Adrenal gland (tissue), 12 donors: ENCODE data around the gene TEX11. TPM values are rescaled to one million over a fixed set of nuclear protein-coding genes. Genes with fewer than 3 reads are reported as not detected.
A peak's percentile ranks its signal among the peaks of the same experiment; 100 is the strongest.
"Not testable (repeated sequence)": the region's sequence is repeated elsewhere in the genome, so short reads cannot be mapped to it uniquely, and the experiment has no call there.

Experiments used
- DNase-seq, 7 donors: peaks; one replicate each; pipeline ENCODE4 v3.0.0-alpha.2; 2019 to 2020
- H3K27ac ChIP-seq, 5 donors: fragments of 200-600 bp; sonication (generic) in 4 of 5; 1 replicate in 3 of 5; 2 replicates in 2 of 5; pipeline versions ENCODE4 v1.5.1 to v1.8.0; 2016 to 2020; ENCODE audit warnings: mild to moderate bottlenecking in 1 of 5
- H3K27me3 ChIP-seq: fragments of 200-600 bp; 2 replicates; pipeline ENCODE4 v1.8.0; 2021
- H3K36me3 ChIP-seq, 2 donors: fragments of 200-600 bp; replicated peaks in 1 of 2; 1 replicate in 1 of 2; 2 replicates in 1 of 2; pipeline versions ENCODE4 v1.5.1 to v1.8.0; 2018 to 2022
- H3K4me1 ChIP-seq, 2 donors: fragments of 200-600 bp; replicated peaks in 1 of 2; 1 replicate in 1 of 2; 2 replicates in 1 of 2; pipeline versions ENCODE4 v1.5.1 to v1.8.0; 2018 to 2021
- H3K4me3 ChIP-seq, 4 donors: fragments of 200-600 bp; sonication (generic) in 3 of 4; one replicate each; pipeline ENCODE4 v1.5.1; 2016 to 2018
- H3K9me3 ChIP-seq, 3 donors: fragments of 200-600 bp; sonication (generic) in 1 of 3; replicated peaks in 1 of 3; 1 replicate in 2 of 3; 2 replicates in 1 of 3; pipeline versions ENCODE4 v1.5.1 to v1.8.0; 2016 to 2021
- CTCF ChIP-seq, 6 experiments: fragments of 450-650 bp in 4 of 6; fragments of 200-600 bp in 2 of 6; sonication (generic) in 1 of 6; IDR thresholded peaks; 1 replicate in 5 of 6; 2 replicates in 1 of 6; pipeline versions ENCODE4 v1.5.1 to v1.8.0; 2016 to 2021; ENCODE audit warnings: antibody characterized with exemption in 6 of 6, mild to moderate bottlenecking in 2 of 6, moderate library complexity in 1 of 6
- POLR2A ChIP-seq, 2 donors: fragments of 450-650 bp; IDR thresholded peaks; one replicate each; pipeline ENCODE4 v1.6.1; 2017; ENCODE audit warnings: antibody characterized with exemption in 2 of 2, mild to moderate bottlenecking in 2 of 2, moderate library complexity in 1 of 2
- WGBS, 4 donors: extraction: QIAGEN DNeasy Blood & Tissue Kit in 2 of 4; methylation state at CpG; one replicate each; pipeline versions ENCODE4 v1.1.5 to v1.1.7; 2013 to 2017; 5-methylcytosine and 5-hydroxymethylcytosine counted together
- intact Hi-C, 2 donors: fragments of 100-400 bp; cut with DNase I; formaldehyde crosslinking; loops; one replicate each; pipeline versions ENCODE4 v1.14.1 to v1.15.0; 2022 to 2023
- polyA plus RNA-seq, 3 donors: library from polyadenylated mRNA; stranded (reverse); fragments of 200-250 nt in 2 of 3; fragments of 350-450 nt in 1 of 3; fragmentation: Illumina TruSeq in 1 of 3; extraction: RNeasy Lipid Tissue Mini Kit (QIAGEN cat#74804) in 1 of 3; gene quantifications; one replicate each; pipeline ENCODE4 v1.2.3, GENCODE V29; 2013 to 2014
- total RNA-seq, 9 donors: library from RNA; depleted of rRNA in 4 of 9; stranded (reverse); fragments of >200 nt in 4 of 9; fragments of 120-200 nt in 1 of 9; fragmentation: NEBNext Ultra II Directional in 1 of 9; extraction: Animal tissue kit (Norgen Biotek cat#: 25700) in 1 of 9; gene quantifications; one replicate each; pipeline versions ENCODE4 v1.1.0 to v1.2.4, GENCODE V29; 2013 to 2023
- donor health status: healthy with polysubstance abuse.
- donor health status: Bipolar disorder and iron deficiency.
- donor health status: DM: yes; HTN: yes; CAD: no.
- donor health status: DM: no; HTN: no; CAD: no.
- donor health status: DM: no; HTN: no; CAD: no.
- donor health status: DM: yes; HTN: yes; CAD: no.

TEX11 gene
- total and polyA plus RNA-seq, 12 donors: 0.13 TPM; not detected in 11

DNA sequence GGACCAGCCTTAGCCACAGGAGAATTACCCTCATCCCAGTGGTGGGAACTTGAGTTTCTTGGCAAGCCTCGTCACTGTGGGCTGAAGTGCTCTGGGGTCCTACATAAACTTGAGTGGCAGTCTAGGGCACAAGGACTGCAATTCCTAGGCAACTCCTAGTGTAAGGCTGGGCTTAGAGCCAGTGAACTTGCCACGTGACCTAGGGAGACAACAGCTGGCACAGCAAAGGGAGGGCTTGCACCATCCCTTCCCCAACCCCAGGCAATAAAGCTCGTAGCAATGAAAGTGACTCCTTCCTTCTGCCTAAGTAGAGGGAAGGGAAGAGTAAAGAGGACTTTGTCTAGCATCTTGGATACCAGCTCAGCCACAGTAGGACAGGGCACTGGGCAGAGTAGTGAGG lies 81.8 kb downstream of the TEX11 start:
- Histone ChIP-seq H3K27me3 (peaks cover 30% of the 10 kb centered on the region), H3K36me3 (no peaks in the 10 kb centered on the region), H3K27ac (no peak overlapping the region), H3K4me3 (no peak overlapping the region), H3K4me1 (no peaks in the 10 kb centered on the region), H3K9me3 (no peaks in the 10 kb centered on the region)
- 42 to 67% (median 56%) methylated on average over 1 to 3 of the region's 3 CpGs; no CpG with 5 or more reads in 1 of the 4 donors for WGBS, 4 donors
- intact Hi-C loops: no loop called here
- peak in 6 of 7 donors; percentile 15 to 48 (median 24) for DNase-seq
- no peak for TF ChIP-seq POLR2A (IDR thresholded peaks at IDR 0.05)
- TF ChIP-seq CTCF (IDR thresholded peaks at IDR 0.05): no peak

DNA sequence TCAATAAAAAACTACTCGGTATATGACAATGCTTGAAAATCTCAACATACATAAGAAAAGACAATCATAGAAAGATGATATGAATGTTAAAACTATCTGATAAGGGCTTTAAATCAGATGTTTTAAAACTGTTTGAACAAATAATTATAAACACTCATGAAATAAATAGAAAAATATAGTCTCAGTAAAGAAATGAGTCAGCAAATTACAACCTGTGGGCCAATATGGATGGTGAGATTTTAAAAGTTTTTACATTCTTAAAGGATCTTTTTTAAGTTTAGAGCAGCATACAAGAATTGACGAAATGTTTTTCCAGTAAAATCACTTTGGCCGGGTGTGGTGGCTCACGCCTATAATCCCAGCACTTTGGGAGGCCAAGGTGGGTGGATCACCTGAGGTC lies 83.1 kb downstream of the TEX11 start:
- peaks cover 30% of the 10 kb centered on the region for H3K27me3 ChIP-seq
- H3K9me3 ChIP-seq: no peaks in the 10 kb centered on the region
- WGBS, 4 donors: 84 to 88% (median 86%) methylated on average over 4 of the region's 4 CpGs
- no peak for TF ChIP-seq POLR2A (IDR thresholded peaks at IDR 0.05)
- TF ChIP-seq CTCF (IDR thresholded peaks at IDR 0.05): no peak
- intact Hi-C loops: no loop called here
- no peak overlapping the region for H3K27ac ChIP-seq
- H3K4me3 ChIP-seq: no peak overlapping the region
- no peaks in the 10 kb centered on the region for H3K36me3 ChIP-seq
- no peak for DNase-seq
- H3K4me1 ChIP-seq: no peaks in the 10 kb centered on the region

- H3K36me3 ChIP-seq: no peaks in the 10 kb centered on the region
- TF ChIP-seq POLR2A (IDR thresholded peaks at IDR 0.05) (no peak), CTCF (IDR thresholded peaks at IDR 0.05) (no peak)
- intact Hi-C loops: no loop called here
- H3K27me3 ChIP-seq: peaks cover 21% of the 10 kb centered on the region
- no peak for DNase-seq
- H3K4me1 ChIP-seq: no peaks in the 10 kb centered on the region
- 69 to 82% (median 78%) methylated on average over 11 of the region's 11 CpGs for WGBS, 4 donors
- H3K27ac ChIP-seq: no peak overlapping the region
- no peak overlapping the region for H3K4me3 ChIP-seq
- H3K9me3 ChIP-seq: no peaks in the 10 kb centered on the region
Observed at GRCh38 chrX:70808942-70809940, 99.3 kb downstream of the TEX11 start.

DNA sequence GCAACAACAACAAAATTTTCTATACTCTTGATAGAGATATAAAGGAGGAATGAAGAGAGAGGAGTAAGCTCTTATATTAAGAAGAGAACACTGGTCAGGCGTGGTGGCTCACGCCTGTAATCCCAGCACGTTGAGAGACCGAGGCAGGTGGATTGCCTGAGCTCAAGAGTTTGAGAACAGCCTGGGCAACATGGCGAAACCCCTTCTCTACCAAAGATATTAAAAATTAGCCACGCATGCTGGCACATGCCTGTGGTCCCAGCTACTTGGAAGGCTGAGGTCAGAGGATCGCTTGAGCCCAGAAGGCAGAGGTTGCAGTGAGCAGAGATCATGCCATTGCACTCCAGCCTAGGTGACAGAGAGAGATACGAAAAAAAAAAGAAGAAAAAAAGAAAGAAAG lies 102.4 kb downstream of the TEX11 start:
- intact Hi-C loops: no loop called here
- WGBS, 4 donors: 68 to 84% (median 81%) methylated on average over 8 of the region's 8 CpGs
- TF ChIP-seq CTCF (IDR thresholded peaks at IDR 0.05): no peak
- no peaks in the 10 kb centered on the region for H3K36me3 ChIP-seq
- DNase-seq: no peak
- no peaks in the 10 kb centered on the region for H3K4me1 ChIP-seq
- no peaks in the 10 kb centered on the region for H3K9me3 ChIP-seq
- no peak overlapping the region for H3K27ac ChIP-seq
- H3K27me3 ChIP-seq: peaks cover 29% of the 10 kb centered on the region
- H3K4me3 ChIP-seq: no peak overlapping the region

- H3K27me3 ChIP-seq, H3K4me3 ChIP-seq, H3K9me3 ChIP-seq, intact Hi-C loops, H3K4me1 ChIP-seq, H3K36me3 ChIP-seq, H3K27ac ChIP-seq, DNase-seq: not testable (repeated sequence)
- 40 to 83% (median 55%) methylated on average over 1 of the region's 1 CpG for WGBS, 4 donors
Observed at GRCh38 chrX:70796742-70797141, 111.8 kb downstream of the TEX11 start.
